GM12875 (cell line): ENCODE results near the gene TNFRSF12A.

ENCODE experiments used
- H3K4me3 ChIP-seq: one replicate; pipeline ENCODE4 v1.5.1; 2011; ENCODE audit warnings: low read depth, low read length, control low read depth
- TF ChIP-seq, protein P1 (sequence below): IDR thresholded peaks from 2 replicates; pipeline ENCODE4 v1.5.1; 2011; ENCODE audit warnings: low read depth, mild to moderate bottlenecking, control low read depth, inconsistent platforms, low read length, moderate library complexity, borderline replicate concordance; ENCODE audit not compliant: insufficient read depth

The TNFRSF12A gene

GRCh38 chr16:2974319-2975056 lies 45.7 kb upstream of the TNFRSF12A start:
- TF ChIP-seq, protein P1, sequence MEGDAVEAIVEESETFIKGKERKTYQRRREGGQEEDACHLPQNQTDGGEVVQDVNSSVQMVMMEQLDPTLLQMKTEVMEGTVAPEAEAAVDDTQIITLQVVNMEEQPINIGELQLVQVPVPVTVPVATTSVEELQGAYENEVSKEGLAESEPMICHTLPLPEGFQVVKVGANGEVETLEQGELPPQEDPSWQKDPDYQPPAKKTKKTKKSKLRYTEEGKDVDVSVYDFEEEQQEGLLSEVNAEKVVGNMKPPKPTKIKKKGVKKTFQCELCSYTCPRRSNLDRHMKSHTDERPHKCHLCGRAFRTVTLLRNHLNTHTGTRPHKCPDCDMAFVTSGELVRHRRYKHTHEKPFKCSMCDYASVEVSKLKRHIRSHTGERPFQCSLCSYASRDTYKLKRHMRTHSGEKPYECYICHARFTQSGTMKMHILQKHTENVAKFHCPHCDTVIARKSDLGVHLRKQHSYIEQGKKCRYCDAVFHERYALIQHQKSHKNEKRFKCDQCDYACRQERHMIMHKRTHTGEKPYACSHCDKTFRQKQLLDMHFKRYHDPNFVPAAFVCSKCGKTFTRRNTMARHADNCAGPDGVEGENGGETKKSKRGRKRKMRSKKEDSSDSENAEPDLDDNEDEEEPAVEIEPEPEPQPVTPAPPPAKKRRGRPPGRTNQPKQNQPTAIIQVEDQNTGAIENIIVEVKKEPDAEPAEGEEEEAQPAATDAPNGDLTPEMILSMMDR, result no peak
- no peak overlapping the region for H3K4me3 ChIP-seq

DNA sequence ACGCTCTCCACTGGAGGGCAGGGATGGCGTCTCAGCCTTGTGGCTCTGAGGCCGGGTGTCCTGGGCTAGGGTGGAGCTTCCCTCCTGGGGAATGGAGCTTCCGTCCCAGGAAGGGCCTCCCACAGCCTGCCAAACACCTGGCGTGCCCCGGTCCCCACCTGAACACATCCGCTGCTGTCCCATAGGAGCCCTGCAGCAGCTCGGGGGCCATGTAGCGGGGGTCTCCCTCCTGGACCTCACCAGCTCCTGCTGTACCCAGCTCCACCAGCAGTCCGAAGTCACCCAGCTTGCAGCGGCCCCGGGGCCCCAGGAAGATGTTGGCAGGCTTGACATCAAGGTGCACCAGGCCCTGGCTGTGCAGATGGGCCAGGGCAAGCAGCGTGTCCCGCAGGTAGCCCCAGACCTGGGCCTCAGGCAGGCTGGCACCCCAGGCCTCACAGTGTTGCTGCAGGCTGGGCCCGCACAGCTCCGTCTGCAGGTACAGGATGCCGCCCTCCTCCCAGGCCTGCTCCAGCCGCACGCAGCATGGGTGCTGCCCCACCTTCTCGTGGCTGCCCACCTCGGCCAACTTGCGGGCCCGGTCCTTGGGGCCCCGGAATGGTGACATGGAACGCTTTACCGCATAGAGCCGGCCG lies 44.9 kb upstream of the TNFRSF12A start:
- TF ChIP-seq, protein P1, result no peak
- no peak overlapping the region for H3K4me3 ChIP-seq

GRCh38 chr16:2976201-2976600 lies 44.0 kb upstream of the TNFRSF12A start:
- H3K4me3 ChIP-seq, result no peak overlapping the region
- TF ChIP-seq, protein P1, result no peak

GRCh38 chr16:2976673-2977072 lies 43.5 kb upstream of the TNFRSF12A start:
- no peak overlapping the region for H3K4me3 ChIP-seq
- TF ChIP-seq, protein P1, result no peak

- TF ChIP-seq, protein P1, result no peak
Measured at GRCh38 chr16:2977440-2977839, 42.7 kb upstream of the TNFRSF12A start.

DNA sequence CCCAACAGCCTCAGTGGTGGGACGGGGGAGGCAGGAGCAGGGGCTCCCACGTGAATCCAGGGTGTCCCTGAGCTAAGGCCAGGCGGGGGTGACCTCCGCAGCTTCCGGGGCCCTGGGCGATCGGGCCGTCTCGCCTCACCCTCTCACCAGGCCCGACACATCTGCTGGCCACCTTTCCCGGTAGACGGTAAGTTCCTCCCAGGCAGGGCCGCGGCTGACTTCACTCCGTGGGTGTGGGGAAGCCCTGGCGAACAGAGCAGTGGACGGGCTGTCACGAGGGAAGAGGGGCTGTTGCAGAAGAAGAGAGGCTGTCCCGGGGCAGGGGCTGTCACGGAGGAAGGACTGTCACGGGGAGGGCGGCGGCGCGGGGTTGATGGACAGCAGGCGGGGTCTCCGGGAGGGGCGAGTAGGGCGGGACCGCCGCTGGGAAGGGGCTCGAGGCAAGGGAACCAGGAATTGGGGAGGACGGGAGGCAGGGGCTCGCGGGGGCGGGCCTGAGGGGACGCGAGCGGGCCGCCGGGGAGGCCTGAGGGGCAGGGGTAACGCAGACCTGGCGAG lies 40.4 kb upstream of the TNFRSF12A start:
- peak overlapping the region; percentile 93 for H3K4me3 ChIP-seq
- TF ChIP-seq, protein P1, result no peak

More at GRCh38 chr16:2977440-2977839, 42.7 kb upstream of the TNFRSF12A start:
- H3K4me3 ChIP-seq, result no peak overlapping the region
